ENCODE results near the gene BZW2.

GRCh38 chr7:16753932-16754855 lies 108.2 kb downstream of the BZW2 start:
- no peak for TF ChIP-seq CTCF (IDR thresholded peaks at IDR 0.05)
- no peak for TF ChIP-seq REST (IDR thresholded peaks at IDR 0.05; ENCODE audit: insufficient read depth in 1 of 2, low read depth in 2 of 2, low read length in 1 of 2)

All from Panc1 (cell line).